Activated gamma-delta T cell treated with anti-CD3 and anti-CD28 coated beads, Interleukin-2, amount 50 U/mL, for 16 hours (primary cell): ENCODE results near the gene CPXM2.

Experiments
- DNase-seq: peaks from one replicate; pipeline ENCODE4 v3.0.0-alpha.2; 2020; ENCODE audit warnings: low read depth

CPXM2 gene

DNA sequence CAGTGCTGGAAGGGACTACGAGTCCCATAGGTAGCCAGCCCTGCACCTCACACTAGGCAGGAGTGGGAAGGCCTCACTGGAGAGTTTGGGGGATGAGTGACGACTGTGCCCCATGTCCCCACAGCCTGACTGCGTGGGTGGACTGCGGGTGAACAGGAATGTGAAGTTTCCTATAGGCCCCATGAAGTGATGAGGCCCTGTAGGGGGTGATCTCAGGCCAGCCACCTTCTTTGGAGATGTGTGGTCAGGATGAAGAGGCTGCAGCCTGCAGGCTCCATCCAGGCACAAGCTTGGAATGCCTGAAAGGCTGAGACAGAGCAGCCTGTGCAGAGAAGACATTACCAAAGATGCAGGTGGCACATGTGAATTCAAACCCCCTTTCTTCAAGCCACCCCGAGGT lies 94.9 kb downstream of the CPXM2 start:
- no peak for DNase-seq

GRCh38 chr10:123795846-123796590 lies 95.6 kb downstream of the CPXM2 start:
- DNase-seq = no peak

DNA sequence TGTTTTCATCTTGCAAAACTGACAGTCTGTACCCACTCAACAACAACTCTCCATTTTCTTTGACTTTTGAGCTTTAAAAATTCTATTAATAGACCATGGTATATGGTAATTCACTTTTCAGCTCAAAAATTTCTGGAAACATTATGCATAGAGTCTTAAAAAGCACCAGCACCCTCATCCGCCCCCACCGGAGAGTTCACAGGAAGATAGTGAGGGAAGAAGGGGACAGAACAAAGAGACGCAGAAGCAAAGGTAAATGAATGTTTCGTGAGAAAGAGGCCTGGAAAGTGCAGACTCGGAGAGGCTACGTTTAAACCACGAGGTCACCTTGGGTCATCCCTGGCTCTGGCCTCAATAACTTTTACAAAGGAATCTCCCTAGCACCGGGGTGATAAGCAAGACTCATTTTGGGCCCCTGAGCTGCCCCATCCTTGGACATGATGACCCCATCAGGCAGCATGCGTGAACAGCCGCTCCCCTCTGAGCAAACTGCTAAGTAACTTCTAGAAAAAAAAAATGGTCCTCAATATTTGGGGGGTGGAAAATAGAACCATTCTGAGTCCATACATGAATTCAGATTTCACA lies 96.3 kb downstream of the CPXM2 start:
- no peak for DNase-seq

GRCh38 chr10:123792248-123792978 lies 99.2 kb downstream of the CPXM2 start:
- DNase-seq = no peak

DNA sequence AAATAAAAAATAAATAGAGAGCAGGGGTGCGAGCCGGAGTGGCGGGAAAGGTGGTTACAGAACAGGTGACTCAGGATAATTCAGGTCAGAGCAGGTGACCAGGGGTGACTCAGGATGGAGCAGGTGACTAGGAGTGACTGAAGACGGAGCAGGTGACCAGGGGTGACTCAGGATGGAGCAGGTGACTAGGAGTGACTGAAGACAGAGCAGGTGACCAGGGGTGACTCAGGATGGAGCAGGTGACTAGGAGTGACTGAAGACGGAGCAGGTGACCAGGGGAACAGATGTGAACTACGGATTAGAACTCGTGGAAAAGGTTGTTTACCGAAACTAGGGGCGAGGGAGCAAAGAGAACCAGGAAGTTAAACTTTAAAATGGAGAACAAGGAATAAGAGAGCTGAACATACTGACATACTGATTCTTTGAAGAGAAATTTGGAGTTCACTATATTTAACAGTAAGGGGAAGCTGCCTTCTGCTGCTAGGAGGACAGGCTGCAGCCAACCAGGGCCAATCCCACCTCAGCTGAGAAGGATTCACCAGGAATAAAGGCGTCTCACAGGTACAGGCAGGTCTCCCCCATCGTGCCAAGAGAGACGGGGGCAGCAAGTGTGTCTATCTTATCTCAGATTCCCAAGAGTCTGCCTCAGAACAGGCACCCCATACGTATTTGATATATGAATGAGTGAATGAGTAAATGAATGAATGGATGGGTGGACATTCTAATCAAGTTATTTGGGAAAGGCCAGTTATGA lies 101.3 kb downstream of the CPXM2 start:
- no peak for DNase-seq

- DNase-seq = no peak
Observed at GRCh38 chr10:123788981-123789380, 102.6 kb downstream of the CPXM2 start.

- no peak for DNase-seq
Observed at GRCh38 chr10:123787566-123787965, 104.0 kb downstream of the CPXM2 start.

GRCh38 chr10:123786896-123787295 lies 104.7 kb downstream of the CPXM2 start:
- DNase-seq = no peak

GRCh38 chr10:123786306-123786705 lies 105.3 kb downstream of the CPXM2 start:
- no peak for DNase-seq

GRCh38 chr10:123784646-123785045 lies 107.0 kb downstream of the CPXM2 start:
- no peak for DNase-seq

- no peak for DNase-seq
Observed at GRCh38 chr10:123784216-123784615, 107.4 kb downstream of the CPXM2 start.

- DNase-seq = no peak
Observed at GRCh38 chr10:123783296-123783695, 108.3 kb downstream of the CPXM2 start.

DNA sequence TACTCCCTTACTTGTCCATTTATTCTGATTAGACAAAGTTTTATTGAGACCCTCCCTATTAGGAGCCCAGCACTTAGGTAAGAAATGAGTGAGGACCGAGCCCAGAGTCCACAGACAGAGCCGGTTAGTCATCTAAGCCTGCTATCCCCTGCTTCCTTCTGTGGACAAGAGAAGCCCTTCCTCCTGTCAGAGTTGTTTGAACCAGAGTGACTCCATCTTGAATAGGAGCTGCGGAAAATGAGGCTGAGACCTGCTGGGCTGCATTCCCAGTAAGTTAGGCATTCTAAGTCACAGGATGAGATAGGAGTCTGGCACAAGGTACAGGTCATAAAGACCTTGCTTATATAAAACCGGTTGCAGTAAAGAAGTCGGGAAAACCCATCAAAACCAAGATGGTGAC lies 109.1 kb downstream of the CPXM2 start:
- DNase-seq = no peak

DNA sequence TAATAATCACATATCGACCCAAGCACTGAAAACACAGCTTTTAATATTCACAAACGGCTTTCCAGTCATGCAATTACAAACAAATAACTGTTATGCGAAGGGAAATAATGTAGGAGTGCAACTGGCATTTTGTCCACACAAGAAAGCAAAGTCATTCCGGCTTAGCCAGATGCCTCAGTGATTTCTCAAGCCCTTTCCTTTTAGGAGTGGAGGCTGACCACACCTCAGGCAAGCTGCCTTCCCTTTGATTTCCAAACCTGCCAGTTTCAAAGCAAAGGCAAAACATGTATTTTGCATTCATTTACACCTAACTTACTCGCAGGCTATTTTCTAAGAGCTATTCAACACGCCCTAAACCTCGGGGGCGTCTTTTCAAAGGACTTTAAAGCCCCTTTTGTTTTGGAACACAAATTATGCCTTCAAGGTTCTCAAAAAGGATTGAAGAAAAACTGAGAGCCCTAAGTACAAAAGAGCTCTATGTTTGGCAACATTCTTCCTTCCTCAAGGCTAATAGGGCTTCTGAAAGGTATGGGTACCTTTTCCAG lies 109.6 kb downstream of the CPXM2 start:
- DNase-seq = no peak

- DNase-seq = no peak
Observed at GRCh38 chr10:123781324-123781900, 110.2 kb downstream of the CPXM2 start.

DNA sequence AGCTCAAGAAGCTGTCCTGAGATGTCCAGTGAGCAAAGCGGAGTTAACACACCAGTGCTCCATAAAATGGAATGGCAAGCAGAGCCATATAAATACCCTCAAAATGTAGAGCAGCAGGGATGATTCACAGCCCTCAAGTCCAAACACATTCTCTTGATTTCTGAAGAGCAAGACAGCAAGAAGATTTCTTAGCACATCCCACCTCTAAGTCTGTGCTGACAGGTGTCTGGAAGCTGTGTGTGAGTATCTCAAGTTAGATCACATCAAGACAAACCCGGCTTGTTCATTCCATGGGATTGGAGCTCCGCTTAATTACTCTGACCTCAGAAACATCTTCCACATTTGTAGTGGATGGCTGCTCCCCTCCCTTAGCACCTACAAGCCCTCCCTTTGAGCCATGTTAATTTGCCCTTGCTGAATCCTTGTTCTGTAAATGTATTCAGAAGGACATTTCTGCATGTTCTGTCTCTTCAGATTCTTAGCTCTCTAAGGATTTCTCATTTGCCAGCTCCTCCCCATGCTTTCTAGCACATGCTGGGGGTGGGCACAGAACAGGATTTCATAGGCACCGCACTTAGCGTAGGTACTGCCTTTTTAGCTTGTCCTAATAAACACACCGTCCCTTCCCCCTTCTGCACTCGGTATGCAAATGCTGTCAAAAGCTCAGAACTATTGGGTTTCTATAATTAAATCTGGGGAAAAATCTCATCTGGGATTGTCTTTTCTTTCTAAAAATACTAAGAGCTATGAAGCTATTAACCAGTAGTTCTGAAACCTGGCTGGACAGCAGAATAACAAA lies 112.7 kb downstream of the CPXM2 start:
- DNase-seq = no peak

- DNase-seq = no peak
Observed at GRCh38 chr10:123777881-123778280, 113.7 kb downstream of the CPXM2 start.

GRCh38 chr10:123774132-123774742 lies 117.4 kb downstream of the CPXM2 start:
- DNase-seq = no peak

GRCh38 chr10:123772645-123773508 lies 118.7 kb downstream of the CPXM2 start:
- DNase-seq = no peak
